GM12878 (cell line): Measurements from ENCODE around the gene FKRP. TPM values are rescaled to one million over a fixed set of nuclear protein-coding genes. Genes with fewer than 3 reads are reported as not detected.

Experiments used
- ATAC-seq: fragments of 200-7000 bp; cut with Tn5 transposase; 3 replicates; pipeline ENCODE4 v1.9.1; 2020; ENCODE audit warnings: mild to moderate bottlenecking, moderate library complexity
- BruUV-seq: library from RNA; stranded (reverse); fragments of 400-500 nt; replicated peaks from 2 replicates; lab custom pipeline; 2021; lab: Mats Ljungman, UMichigan
- CTCF ChIA-PET: fragments of 300-600 bp; sonication (Branson Sonifier 250); formaldehyde crosslinking; extraction: SDS; loops from one replicate; lab custom pipeline; 2021; ENCODE audit warnings: inconsistent platforms; lab: Yijun Ruan, JAX
- POLR2A ChIA-PET: fragments of 350-600 bp; formaldehyde crosslinking; extraction: SDS; loops from one replicate; lab custom pipeline; 2021; ENCODE audit warnings: inconsistent platforms; lab: Charles Lee
- RAD21 ChIA-PET: fragments of 300-600 bp; sonication (Branson Sonifier 250); formaldehyde crosslinking; loops from one replicate; lab custom pipeline; 2023; ENCODE audit warnings: antibody characterized with exemption; ENCODE audit not compliant: unreplicated experiment; lab: Charles Lee
- SMC1A ChIA-PET: fragments of 300-600 bp; sonication (Branson Sonifier 250); formaldehyde crosslinking; loops from one replicate; lab custom pipeline; 2023; ENCODE audit not compliant: unreplicated experiment, uncharacterized antibody; lab: Charles Lee
- DNase-seq: peaks from one replicate; pipeline ENCODE4 v3.0.0-alpha.2; 2011; ENCODE audit warnings: low read depth, low spot score
- FAIRE-seq: peaks from 3 replicates; lab custom pipeline; 2011; peaks lifted over from hg19 to GRCh38; lab: Jason Lieb, UNC
- H2AFZ ChIP-seq: 2 replicates; pipeline ENCODE4 v1.6.0; 2011; ENCODE audit warnings: low read depth, low read length, control low read depth; ENCODE audit not compliant: control insufficient read depth
- H3K27ac ChIP-seq: 2 replicates; pipeline ENCODE4 v1.5.1; 2011; ENCODE audit warnings: control low read depth; ENCODE audit not compliant: control insufficient read depth, insufficient read depth
- H3K27me3 ChIP-seq, 2 experiments: replicated peaks in 1 of 2; 2 replicates each; pipeline versions ENCODE4 v1.6.0 to v1.6.1; 2011; ENCODE audit warnings: low read length in 1 of 2; ENCODE audit not compliant: control insufficient read depth in 2 of 2, insufficient read depth in 2 of 2
- H3K36me3 ChIP-seq, 2 experiments: 2 replicates each; pipeline ENCODE4 v1.5.1; 2011; ENCODE audit warnings: low read length in 1 of 2; ENCODE audit not compliant: control insufficient read depth in 2 of 2, insufficient read depth in 2 of 2
- H3K4me1 ChIP-seq: 2 replicates; pipeline ENCODE4 v1.6.1; 2011; ENCODE audit warnings: mild to moderate bottlenecking, low read length, moderate library complexity, mixed read lengths; ENCODE audit not compliant: control insufficient read depth, insufficient read depth
- H3K4me2 ChIP-seq: 2 replicates; pipeline ENCODE4 v1.6.0; 2011; ENCODE audit warnings: control low read depth; ENCODE audit not compliant: control insufficient read depth, insufficient read depth
- H3K4me3 ChIP-seq: fragments of 200-600 bp; sonication (generic); 2 replicates; pipeline ENCODE4 v1.5.1; 2016
- H3K79me2 ChIP-seq: 2 replicates; pipeline ENCODE4 v1.6.0; 2011; ENCODE audit warnings: low read length; ENCODE audit not compliant: control insufficient read depth, insufficient read depth
- H3K9ac ChIP-seq: 2 replicates; pipeline ENCODE4 v1.8.0; 2011; ENCODE audit warnings: low read length, control low read depth, mixed read lengths; ENCODE audit not compliant: control insufficient read depth, insufficient read depth
- H3K9me3 ChIP-seq: replicated peaks from 3 replicates; pipeline ENCODE4 v1.5.1; 2011; ENCODE audit warnings: mild to moderate bottlenecking, low read length; ENCODE audit not compliant: control insufficient read depth, insufficient read depth
- H4K20me1 ChIP-seq: 2 replicates; pipeline ENCODE4 v1.6.0; 2011; ENCODE audit not compliant: control insufficient read depth, insufficient read depth
- IRF3 ChIP-seq: fragments of 450-650 bp; IDR thresholded peaks from 2 replicates; pipeline ENCODE4 v1.6.1; 2014; ENCODE audit warnings: mild to moderate bottlenecking
- LARP7 ChIP-seq: fragments of 450-650 bp; IDR thresholded peaks from 2 replicates; pipeline ENCODE4 v1.6.1; 2017; ENCODE audit warnings: mild to moderate bottlenecking
- MYB ChIP-seq: fragments of 150-350 bp; IDR thresholded peaks from 2 replicates; pipeline ENCODE4 v1.6.1; 2014; ENCODE audit warnings: mild to moderate bottlenecking, low read depth, low read length, borderline replicate concordance
- POLR2A ChIP-seq: IDR thresholded peaks from 2 replicates; pipeline ENCODE4 v1.6.1; 2011; ENCODE audit warnings: low read depth, mild to moderate bottlenecking, low read length
- RELA ChIP-seq: fragments of 450-650 bp; IDR thresholded peaks from 2 replicates; pipeline ENCODE4 v1.8.0; 2014; ENCODE audit warnings: borderline replicate concordance; ENCODE audit not compliant: partially characterized antibody
- RFX5 ChIP-seq: IDR thresholded peaks from 2 replicates; pipeline ENCODE4 v1.6.1; 2011; ENCODE audit warnings: low read depth, low read length, improper control_type of control experiment
- ZSCAN29 ChIP-seq: fragments of 450-650 bp; IDR thresholded peaks from 2 replicates; pipeline ENCODE4 v1.6.1; 2017; ENCODE audit warnings: mild to moderate bottlenecking, moderate library complexity
- WGBS: methylation state at CpG from one replicate; pipeline ENCODE4 v1.1.6; 2016; ENCODE audit warnings: low lambda C conversion rate; ENCODE audit not compliant: insufficient replicate concordance, insufficient coverage; ENCODE audit errors: missing lambda C conversion rate; 5-methylcytosine and 5-hydroxymethylcytosine counted together
- in situ Hi-C: fragments of 300-500 bp; cut with MboI; formaldehyde crosslinking; loops from 9 replicates; pipeline ENCODE4 v1.14.3; 2018; ENCODE audit warnings: mixed read lengths
- intact Hi-C: fragments of 100-400 bp; cut with micrococcal nuclease; formaldehyde crosslinking; loops from one replicate; pipeline ENCODE4 v1.14.2; 2022; ENCODE audit not compliant: unreplicated experiment
- polyA plus RNA-seq, 11 experiments: library from polyadenylated mRNA; depleted of rRNA in 4 of 11; unstranded in 6 of 11; stranded (reverse) in 5 of 11; fragments of >200 nt; fragmentation: Nextera tagmentation in 4 of 11; fragmentation: Illumina TruSeq in 1 of 11; extraction: Ambion mirVana in 4 of 11; extraction: Trizol in 1 of 11; gene quantifications; 1 replicate in 1 of 11; 2 replicates in 10 of 11; pipeline versions ENCODE4 v1.2.1 to v1.2.3, GENCODE V29; 2011 to 2016; ENCODE audit warnings: inconsistent platforms in 2 of 11, missing spikeins in 2 of 11, low read depth in 1 of 11
- total RNA-seq, 4 experiments: library from RNA; depleted of rRNA in 3 of 4; stranded (reverse); fragments of >200 nt in 3 of 4; fragmentation: Illumina TruSeq in 1 of 4; extraction: Trizol in 1 of 4; gene quantifications; 2 replicates each; pipeline versions ENCODE4 v1.2.1 to v1.2.3, GENCODE V29; 2013 to 2021

FKRP gene
- total and polyA plus RNA-seq, 10 of the 15 experiments (the other 5 are each of a cell fraction or from before 2014, with no cell fraction given): 1.3 to 14.1 (median 7.8) TPM

GRCh38 chr19:46732966-46733689 lies 12.7 kb upstream of the FKRP start:
- TF ChIP-seq IRF3 (no peak), ZSCAN29 (no peak), MYB (no peak), LARP7 (no peak), POLR2A (0 out of 2 replicates have a peak, but pooled peaks have one; percentile 14)
- TF ChIP-seq, all 136 proteins: peak for 1
- in situ Hi-C loops (no loop called here), intact Hi-C loops (no loop called here)
- H3K9ac ChIP-seq: no peak overlapping the region
- peaks cover 10% of the 10 kb centered on the region for H3K4me1 ChIP-seq
- H4K20me1 ChIP-seq: no peaks in the 10 kb centered on the region; the same call in none of the 2 replicates
- no peak overlapping the region for H3K27ac ChIP-seq
- SMC1A ChIA-PET: no interaction called here
- peaks cover 3% of the 10 kb centered on the region; the same call in 1 of the 2 replicates for H3K79me2 ChIP-seq
- BruUV-seq: no TSS peak
- H3K36me3 ChIP-seq: peaks cover 36 to 62% of the 10 kb centered on the region in 2 experiments
- RAD21 ChIA-PET: no interaction called here
- H3K9me3 ChIP-seq: no peaks in the 10 kb centered on the region
- CTCF ChIA-PET: no interaction called here
- ATAC-seq (no peak), DNase-seq (no peak), FAIRE-seq (no peak)
- H3K27me3 ChIP-seq: no peaks in the 10 kb centered on the region
- no peak overlapping the region for H3K4me2 ChIP-seq
- H3K4me3 ChIP-seq: no peak overlapping the region
- POLR2A ChIA-PET: no interaction called here
- 92% methylated on average over 23 of the region's 23 CpGs for WGBS
- no peak overlapping the region for H2AFZ ChIP-seq

DNA sequence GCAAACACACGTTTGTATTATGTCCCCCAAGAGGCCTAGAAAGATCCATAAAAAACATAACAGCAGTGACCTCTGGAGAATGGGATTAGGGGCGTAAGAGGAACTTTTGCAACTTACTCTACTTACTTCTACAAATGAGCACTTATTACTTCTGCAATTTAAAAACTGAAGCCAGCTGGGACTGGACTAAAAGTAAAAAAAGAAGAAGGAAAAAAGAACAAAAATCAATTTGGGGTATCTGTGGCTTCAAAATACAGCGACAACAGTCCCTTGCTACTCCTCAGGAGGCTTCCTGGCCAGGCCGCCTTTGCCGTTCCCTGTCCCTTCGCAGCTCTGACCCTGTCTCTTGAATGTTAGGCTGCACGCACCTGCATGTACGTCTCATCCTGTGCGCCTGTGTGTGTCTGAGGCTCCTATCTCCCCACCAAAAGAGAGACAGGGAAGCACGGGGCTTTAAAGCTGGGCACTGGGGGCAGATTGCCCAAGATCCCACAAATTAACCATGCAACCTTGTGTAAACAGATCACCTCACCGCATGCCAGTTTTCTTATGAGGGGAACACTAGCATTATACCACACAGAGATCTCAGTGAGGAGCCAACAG lies 12.1 kb upstream of the FKRP start:
- RAD21 ChIA-PET: no interaction called here
- no peak overlapping the region for H3K4me2 ChIP-seq
- WGBS: 91% methylated on average over 11 of the region's 11 CpGs
- H2AFZ ChIP-seq: no peak overlapping the region
- H3K27me3 ChIP-seq: no peaks in the 10 kb centered on the region
- TF ChIP-seq RELA (no peak), RFX5 (no peak)
- peaks cover 32 to 62% of the 10 kb centered on the region in 2 experiments for H3K36me3 ChIP-seq
- no peak for DNase-seq
- intact Hi-C loops: no loop called here
- TSS peak; percentile 28 for BruUV-seq
- ATAC-seq: no peak
- H3K4me1 ChIP-seq: peaks cover 10% of the 10 kb centered on the region
- POLR2A ChIA-PET: no interaction called here
- H4K20me1 ChIP-seq: no peaks in the 10 kb centered on the region; the same call in 1 of the 2 replicates
- H3K9me3 ChIP-seq: no peaks in the 10 kb centered on the region
- H3K9ac ChIP-seq: no peak overlapping the region
- peaks cover 3% of the 10 kb centered on the region for H3K79me2 ChIP-seq
- FAIRE-seq: no peak
- SMC1A ChIA-PET: no interaction called here
- H3K4me3 ChIP-seq: no peak overlapping the region
- in situ Hi-C loops: no loop called here
- H3K27ac ChIP-seq: no peak overlapping the region
- CTCF ChIA-PET: no interaction called here
